DND-41 (cell line): ENCODE measurements around the gene SERPINB6.

Source experiments
- EZH2 ChIP-seq: IDR thresholded peaks from 3 replicates; pipeline ENCODE4 v1.6.1; 2012; ENCODE audit warnings: borderline replicate concordance, low read depth, mild to moderate bottlenecking, moderate library complexity, low read length, inconsistent platforms; ENCODE audit not compliant: severe bottlenecking
- TF ChIP-seq, protein P1 (sequence below): IDR thresholded peaks from 2 replicates; pipeline ENCODE4 v1.5.1; 2012; ENCODE audit warnings: borderline replicate concordance, low read length, moderate library complexity, mild to moderate bottlenecking; ENCODE audit not compliant: poor library complexity, severe bottlenecking; ENCODE audit errors: extremely low read depth

GRCh38 chr6:3019065-3019464 lies 47.7 kb upstream of the SERPINB6 start:
- TF ChIP-seq, protein P1, sequence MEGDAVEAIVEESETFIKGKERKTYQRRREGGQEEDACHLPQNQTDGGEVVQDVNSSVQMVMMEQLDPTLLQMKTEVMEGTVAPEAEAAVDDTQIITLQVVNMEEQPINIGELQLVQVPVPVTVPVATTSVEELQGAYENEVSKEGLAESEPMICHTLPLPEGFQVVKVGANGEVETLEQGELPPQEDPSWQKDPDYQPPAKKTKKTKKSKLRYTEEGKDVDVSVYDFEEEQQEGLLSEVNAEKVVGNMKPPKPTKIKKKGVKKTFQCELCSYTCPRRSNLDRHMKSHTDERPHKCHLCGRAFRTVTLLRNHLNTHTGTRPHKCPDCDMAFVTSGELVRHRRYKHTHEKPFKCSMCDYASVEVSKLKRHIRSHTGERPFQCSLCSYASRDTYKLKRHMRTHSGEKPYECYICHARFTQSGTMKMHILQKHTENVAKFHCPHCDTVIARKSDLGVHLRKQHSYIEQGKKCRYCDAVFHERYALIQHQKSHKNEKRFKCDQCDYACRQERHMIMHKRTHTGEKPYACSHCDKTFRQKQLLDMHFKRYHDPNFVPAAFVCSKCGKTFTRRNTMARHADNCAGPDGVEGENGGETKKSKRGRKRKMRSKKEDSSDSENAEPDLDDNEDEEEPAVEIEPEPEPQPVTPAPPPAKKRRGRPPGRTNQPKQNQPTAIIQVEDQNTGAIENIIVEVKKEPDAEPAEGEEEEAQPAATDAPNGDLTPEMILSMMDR: no peak
- TF ChIP-seq EZH2: no peak
